NCI-H2107 (cell line): Measurements from ENCODE around the gene ANKRD53.

Experiments
- DNase-seq: peaks from one replicate; lab custom pipeline; 2025; lab: John Stamatoyannopoulos, UW

Gene ANKRD53

DNA sequence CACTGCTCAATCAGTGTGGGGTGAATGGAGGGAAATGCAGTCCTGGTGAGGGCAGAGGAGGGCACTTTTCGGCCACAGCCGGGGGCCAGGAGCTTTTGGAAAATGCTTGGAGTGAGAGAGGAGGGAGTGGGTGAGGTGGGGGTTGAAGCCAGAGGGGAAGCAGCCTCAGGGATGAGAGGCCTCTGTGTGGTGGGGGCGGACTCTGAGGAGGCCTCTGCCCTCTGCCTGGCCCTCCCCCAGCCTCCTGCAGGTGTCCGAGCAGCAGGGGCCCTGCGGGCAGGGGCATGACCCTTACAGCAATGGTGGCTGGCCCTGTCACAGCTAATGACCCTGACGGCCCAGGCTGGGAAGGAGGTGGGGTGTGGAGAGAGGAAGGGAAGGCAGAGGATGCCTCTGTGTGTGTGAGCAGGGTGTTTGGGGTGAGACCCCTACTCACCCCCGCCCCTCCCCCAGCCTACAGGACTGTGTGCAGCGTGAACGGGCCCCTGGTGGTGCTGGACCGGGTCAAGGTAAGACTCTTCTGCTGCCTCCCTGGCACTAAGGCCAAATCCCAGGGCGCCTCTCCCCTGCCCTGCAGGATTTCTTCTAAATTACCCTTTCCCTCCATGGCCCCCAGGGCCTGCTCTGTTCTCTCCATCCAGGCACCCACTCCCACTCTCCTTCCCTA is 35.1 kb upstream of the ANKRD53 start:
- no peak for DNase-seq

DNA sequence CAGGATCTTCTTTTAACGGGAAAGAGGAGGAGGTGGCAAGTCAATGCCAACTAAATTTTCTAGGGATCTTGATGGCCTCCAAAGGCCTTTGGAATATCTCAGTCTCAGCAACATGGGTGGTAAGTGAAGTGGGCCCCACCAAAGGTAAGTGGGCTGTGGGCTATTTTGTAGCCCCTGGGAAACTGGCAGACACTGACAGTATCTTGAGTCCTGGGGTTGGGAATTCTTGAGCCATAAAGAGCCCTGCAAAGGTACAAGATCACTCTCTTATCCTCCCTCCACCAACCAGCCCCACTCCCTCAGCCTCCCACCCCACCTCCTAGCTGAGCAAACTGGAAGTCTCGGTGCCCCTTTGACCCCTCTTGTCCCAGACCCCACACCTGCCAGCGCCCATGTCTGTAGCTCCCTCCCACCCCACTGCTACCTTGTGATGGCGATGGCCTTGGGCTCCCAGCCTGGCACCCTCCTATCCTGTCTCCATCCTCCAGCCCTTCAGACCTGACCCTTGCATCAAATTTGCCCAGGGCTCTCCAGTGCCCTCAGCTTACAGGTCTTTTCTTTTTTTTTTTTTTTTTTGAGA is 34.2 kb upstream of the ANKRD53 start:
- no peak for DNase-seq

DNA sequence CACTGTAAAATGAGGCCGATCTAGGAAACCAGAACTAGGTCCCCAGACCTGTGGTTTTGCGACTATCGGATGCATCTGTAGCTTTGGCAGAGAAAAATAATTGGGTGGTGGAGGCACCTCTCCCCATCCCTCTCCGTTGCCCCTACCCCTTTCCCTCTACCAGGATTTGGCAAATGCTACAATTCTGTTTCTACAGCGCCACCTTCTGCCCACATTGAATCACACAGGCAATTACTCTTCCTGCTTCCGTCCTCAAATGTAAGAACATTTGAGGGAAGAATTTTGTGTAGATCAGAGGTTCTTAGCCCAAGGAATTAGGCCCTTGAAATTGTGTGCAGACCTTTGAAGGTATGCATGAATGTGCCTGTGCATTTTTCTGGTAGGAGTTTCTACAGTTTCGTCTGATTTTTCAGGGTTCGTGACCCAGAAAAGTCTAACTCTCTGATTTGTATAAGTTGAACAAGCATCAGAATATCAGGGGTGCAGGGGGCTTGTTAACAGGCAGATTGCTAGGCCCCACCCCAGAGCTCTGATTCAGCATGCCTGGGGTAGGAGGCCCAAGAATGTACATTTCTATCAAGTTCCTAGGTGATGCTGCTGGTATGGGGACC is 31.5 kb upstream of the ANKRD53 start:
- peak; percentile 27 for DNase-seq

DNA sequence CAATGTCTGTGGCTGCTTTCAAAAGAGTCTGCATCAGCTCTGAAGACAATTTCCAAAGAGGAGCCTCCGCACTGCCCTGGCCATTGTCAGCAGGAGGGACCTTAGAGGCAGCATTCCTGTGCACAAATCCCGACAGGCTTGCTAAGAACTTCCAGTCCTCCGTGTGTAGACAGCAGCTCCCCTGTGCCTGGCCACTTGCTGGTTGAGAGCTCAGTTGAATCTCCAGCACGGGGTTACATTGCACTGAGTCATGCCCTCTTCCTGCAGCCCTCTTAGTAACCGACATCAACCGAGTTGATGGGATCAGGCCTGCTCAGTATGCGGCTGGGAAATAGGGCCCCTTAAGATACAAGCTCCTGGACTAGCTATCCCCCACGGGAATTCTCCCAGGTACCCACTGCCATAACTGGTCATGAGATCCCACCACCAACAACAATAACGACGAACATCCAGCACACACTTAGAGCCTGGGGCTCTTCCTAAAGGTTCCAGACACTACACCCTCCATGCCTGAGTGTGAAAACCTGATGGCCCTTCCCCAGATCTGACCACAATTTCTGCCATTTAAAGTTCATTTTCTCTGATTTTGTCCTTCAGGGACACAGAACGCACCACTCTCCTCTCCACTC is 30.8 kb upstream of the ANKRD53 start:
- no peak for DNase-seq

DNA sequence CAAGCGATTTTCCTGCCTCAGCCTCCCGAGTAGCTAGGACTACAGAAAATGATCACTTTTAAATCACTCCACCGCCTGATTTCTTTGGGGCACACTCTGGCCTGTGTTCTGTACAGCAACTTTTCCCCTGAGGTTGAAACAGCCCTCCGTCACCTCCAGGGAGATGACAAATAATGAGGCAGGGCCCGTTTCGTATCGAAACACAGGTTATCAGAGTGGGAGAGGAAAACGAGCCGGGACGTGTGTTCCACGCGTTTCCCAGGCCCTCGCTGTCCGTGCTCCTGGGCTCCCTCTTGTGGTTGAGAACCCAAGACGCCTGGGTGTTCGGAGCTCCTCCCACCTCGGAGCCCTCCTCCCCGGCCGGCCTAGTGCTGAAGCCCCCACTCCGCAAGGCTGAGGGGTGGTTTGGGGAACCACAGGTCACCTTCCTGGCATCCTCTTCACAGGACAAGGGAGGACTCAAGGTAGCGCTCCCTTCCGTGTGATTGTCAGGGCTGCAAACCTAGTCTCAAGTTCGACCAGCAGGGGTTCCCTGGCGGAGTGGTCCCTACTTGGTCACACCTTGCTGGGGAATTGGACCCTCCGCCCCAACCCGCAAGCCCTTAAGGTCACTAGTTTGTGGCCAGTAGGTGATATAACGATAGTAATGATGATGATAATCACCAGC is 30.0 kb upstream of the ANKRD53 start:
- DNase-seq: peak; percentile 25

DNA sequence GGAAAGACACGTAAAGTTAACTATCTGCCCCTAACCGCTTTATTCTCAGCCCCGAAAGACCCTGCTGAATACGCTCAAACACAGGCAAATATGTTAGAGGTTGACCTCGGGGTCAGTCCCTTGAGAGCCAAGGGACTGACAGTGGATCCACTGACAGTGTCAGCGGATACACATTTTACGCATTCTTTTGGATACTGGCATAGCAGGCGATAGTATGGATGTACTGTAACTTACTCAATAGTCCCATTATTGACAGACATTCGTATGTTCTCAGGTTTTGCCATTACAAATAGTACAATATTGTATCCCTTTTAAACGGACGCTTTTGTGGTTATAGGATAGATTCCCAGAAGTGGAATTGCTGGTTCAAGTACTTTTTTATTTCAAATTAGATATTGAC is 29.3 kb upstream of the ANKRD53 start:
- no peak for DNase-seq

DNA sequence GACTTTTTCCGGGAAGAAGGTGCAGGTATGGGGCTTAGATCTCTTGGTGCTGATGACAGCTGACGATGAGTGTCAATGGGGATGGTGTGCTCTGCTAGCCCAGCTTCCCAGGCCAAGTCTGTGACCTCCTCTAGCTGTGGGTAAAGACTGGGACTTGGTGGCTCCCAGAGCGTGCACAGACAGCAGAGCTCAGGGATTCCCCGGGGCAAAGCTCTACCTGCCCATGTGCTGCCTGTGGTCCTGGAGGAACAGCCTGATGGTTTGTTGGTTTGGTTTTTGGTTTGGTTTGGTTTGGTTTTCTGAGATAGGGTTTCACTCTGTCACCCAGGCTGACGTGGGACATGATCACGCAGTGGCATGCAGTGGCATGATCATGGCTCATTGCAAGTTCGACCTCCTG is 23.5 kb upstream of the ANKRD53 start:
- DNase-seq: no peak

DNA sequence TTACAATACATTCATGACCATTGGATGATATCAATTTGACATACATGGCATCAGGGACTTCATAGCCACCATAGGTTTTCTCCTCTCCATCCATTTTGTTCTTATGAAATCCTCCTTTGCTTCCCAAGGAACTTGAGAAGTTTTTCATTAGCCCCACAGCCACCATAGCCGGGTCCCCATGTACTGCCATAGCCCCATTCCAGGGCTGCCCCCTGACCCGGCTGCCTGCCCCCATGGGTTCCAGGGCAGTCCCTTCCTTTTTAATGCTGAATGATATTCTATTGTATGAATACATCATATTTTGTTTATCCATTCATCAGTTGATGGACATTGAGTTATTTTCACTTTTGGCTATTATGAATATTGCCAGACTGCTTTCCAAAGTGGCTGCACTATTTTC is 22.3 kb upstream of the ANKRD53 start:
- DNase-seq: no peak

DNA sequence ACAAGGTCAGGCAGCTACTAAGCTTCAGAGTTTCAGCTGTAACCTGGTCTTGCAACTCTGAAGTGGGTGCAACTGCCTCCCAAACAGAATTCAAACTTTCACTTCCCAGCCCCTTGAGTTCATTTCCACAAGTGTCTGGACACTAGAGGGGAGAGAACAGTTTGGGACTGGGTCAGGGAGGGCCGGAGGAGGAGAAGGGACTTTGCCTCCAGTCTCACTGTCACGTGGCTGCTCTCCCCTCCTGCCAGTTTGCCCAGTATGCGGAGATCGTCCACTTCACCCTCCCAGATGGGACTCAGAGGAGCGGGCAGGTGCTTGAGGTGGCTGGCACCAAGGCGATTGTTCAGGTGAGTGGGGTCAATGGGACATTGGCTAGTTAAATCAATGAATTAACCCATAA is 20.6 kb upstream of the ANKRD53 start:
- no peak for DNase-seq

DNA sequence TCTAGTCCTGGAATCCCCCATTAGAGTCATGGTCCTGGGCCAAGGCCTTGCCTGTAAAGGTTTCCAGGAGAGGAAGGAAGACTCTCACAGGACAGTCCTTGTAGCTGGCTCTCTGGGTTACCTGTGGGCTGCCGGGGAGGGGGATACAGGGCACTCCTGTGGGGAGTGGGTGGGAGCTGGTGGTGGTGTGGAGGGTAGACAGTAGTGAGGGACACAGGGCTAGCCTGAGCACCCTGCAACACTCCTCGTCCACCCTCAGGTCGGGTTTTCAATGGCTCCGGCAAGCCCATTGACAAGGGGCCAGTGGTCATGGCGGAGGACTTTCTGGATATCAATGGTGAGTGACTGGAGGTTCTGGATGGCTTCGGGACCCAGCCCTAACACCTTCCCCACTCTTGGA is 19.7 kb upstream of the ANKRD53 start:
- no peak for DNase-seq

DNA sequence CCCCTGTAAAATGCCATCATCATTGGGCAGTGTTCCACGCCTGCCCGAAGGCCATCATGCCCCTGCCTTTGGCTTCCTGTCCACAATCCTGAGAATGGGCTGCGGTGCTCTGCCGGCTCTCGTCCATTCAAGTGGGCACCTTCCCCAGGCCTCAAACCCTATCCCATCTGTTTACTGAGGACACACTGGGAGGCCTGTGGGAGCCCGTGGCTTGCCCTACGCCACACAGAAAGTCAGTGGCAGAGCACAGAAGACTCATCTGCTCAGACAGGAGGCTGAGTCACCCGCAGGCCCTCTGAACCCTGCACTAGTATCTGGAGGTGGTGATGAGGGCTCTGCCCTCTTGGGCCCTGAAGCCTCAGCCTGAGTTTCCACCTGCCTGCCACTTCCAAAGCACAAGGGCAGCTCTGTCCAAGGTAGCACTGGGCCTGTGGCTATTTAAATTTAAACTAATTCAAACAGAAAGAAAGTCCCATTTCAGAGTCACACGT is 19.1 kb upstream of the ANKRD53 start:
- DNase-seq: no peak

DNA sequence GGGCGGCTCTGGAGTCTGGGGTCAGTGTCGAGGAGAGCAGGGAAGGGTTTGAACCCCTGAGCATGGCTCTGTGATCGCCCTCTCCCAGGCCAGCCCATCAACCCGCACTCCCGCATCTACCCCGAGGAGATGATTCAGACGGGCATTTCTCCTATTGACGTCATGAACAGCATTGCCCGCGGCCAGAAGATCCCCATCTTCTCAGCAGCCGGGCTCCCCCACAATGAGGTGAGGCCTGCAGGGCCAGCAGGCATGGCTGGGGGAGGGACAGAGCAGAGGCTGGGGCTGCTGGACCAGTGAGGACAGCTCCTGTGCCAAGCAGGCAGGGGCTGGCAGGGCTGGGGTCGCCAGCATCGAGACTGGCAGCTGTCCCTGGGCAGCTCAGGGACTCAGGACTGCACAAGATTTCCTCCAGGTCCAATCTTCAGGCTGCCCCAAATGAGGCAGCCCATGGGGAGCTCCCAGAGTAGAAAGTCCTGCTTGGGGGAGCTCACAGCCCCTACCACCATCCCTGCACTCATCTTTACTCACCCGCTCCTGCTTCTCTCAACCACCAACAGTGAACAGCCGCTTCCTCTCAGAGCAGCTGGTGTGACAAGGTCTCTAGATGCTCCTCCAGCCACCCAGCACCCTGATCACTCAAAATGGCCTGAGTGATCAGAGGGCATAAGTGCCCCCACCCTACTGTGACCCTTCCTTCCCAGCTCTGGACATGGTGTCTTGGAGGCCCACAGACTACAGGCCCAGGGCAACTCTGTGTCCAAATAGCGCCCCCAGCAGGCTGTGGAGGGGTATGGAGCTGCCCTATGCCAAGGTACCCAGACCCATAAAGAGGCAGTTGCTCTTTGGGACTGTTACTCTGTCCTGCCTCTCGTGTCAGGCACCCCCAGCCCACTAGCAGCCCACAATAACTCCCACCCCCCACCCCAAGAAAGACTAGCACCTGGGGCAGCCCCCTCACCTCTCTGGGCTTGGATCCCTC is 18.3 kb upstream of the ANKRD53 start:
- no peak for DNase-seq

DNA sequence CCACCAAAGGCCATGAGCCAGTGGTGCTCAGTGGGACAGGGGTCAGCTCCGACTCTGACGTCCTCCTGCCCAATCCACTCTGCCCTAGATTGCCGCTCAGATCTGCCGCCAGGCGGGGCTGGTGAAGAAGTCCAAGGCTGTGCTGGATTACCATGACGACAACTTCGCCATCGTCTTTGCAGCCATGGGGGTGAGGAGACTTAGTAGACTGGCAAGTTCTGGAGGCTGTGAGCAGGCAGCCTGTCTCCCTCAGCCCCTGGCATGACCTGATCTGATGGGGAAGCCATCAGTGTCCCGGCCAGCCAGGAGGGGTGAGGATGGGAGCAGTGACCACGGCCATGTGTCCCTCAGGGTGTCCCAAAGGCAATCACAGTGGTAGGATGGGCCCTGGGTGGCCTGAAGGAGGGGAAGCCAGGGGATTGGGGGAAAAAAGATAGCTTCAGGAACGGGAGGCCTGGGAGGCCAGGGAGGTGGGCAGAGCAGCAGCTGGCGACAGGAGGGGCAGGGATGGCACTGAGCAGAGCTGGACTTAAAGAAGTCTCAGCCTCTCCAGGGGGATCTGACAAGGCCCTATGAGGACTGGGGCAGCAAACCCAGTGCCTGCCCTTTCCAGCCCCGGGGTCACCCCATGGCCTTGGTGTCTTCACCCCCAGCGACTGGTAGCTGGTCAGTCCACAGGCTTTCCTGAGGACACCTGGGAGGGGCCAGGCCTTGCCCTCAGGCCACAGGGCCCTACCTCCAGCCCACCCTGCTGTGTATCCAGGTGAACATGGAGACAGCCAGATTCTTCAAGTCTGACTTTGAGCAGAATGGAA is 17.4 kb upstream of the ANKRD53 start:
- DNase-seq: no peak

DNA sequence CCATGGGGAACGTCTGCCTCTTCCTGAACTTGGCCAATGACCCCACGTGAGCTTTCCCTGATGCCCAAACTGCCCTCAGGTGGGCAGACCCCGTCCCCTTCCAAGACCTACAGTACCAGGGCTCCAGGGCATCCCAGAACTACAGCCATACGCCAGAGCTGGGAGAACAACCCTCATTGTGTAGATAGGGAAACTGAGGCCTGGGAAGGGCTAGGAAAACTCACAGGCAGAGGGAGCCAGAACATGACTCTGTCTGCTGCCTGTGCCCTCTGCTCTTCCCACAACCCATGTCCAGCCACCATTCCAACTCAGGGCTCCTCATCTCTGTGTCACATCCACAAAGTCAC is 16.8 kb upstream of the ANKRD53 start:
- no peak for DNase-seq

DNA sequence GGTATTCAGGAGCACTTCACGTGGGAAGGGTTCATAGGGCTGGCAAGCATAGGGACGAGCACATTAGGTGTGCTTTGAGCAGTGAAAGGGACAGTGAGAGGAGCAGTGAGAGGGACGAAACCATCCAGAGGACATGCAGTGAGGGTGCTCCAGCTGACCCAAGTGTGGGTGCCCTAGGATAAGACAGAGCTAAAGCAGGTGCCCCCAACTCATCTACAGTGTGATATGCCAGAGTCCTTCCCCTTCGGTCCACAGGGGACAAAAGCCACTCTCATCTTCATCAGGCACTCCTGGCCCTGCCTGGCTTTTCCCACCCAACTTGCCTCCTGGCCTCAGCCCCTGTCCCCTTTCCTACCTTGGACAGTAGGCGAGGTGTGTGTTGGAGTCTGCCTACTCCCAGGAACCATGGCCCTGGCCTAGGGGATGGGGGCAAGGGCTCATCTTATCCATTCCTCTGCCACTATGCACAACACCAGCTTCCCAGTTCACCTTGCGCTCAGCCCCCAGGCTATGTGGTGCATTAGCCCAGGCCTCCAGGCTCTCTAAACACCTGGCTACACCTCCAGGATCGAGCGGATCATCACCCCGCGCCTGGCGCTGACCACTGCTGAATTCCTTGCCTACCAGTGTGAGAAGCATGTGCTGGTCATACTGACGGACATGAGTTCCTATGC is 16.1 kb upstream of the ANKRD53 start:
- DNase-seq: no peak

DNA sequence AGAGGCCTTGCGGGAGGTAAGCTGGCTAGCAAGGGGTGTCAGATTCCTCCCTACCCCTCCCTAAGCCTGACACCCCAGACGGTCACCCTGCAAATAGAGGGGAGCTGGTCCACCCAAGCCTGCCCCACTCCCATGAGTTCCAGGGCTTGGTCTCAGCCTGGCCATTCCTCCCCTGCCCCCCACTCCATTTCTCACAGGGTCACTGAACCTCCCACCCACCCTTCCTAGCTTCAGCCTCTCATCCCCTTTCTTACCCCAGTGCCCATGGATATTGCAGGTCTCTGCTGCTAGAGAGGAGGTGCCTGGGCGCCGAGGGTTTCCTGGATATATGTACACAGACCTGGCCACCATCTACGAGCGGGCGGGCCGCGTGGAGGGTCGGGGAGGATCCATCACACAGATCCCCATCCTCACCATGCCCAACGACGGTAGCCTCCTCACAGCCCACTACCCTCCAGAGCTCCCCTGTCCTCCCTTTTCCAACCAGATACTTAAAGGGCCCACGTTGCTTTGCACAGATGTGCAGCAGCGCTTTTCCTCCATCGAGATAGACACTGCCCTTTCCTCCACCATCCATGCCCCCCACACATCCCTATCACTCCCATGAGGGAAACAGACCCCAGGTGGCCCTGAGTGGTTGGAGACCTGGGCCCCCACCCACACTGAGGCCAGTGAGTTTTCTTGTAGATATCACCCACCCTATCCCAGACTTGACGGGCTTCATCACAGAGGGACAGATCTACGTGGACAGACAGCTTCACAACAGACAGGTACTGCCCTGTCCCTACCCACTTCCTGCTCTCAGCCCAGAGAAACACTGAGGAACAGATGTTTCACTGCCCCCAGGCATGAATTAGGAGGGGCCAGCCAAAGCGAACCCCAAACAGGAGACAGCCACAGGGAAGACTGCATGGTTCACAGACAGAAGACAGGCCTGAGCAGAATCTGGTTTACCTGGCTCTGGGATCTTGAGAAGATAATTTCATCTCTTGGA is 15.2 kb upstream of the ANKRD53 start:
- DNase-seq: no peak

DNA sequence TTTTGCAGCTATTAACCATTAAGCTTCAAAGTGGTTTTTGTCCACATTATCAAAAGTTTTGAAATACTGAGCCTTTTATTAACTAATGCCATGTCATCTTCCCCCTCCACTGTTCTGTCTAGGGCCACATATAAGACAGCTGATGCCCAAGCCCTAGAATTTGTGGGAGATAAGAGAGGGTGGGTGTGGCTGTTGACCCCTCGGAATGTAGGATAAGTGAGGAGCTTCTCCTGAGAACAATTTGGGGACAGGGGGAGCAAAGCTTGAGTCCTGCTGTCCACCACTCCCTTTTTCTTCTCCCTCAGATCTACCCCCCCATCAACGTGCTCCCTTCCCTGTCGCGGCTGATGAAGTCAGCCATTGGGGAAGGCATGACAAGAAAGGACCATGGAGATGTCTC is 14.3 kb upstream of the ANKRD53 start:
- no peak for DNase-seq

DNA sequence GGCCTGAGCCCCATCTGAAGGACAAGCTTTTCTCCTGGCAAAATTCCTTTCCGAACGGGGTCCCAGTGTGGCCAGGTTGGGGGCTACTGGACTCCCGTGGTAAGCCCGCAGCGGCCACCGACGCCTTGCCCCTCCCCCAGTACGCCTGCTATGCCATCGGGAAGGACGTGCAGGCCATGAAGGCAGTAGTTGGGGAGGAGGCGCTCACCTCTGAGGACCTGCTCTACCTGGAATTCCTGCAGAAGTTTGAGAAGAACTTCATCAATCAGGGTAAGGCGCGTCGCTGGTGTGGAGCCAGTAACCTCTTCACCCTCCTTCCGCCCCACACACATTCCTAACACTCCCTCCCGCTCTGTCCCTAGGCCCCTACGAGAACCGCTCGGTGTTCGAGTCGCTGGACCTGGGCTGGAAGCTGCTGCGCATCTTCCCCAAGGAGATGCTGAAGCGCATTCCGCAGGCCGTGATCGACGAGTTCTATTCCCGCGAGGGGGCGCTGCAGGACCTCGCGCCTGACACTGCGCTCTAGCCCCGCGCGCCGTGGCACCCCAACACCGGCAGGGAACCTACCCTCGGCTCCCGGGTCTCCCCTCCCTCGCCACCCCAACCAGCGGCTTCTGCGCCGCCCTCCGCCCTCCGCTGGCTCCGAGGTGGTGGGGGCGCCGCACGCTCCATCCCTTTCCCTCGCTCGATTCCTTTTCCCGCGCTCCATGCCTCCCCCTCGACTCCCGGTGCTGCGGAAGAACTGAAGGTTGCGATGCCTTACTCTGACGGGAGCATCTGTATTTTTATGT is 13.6 kb upstream of the ANKRD53 start:
- no peak for DNase-seq
